ENCODE results near the gene SCAPER.

Gene SCAPER

GRCh38 chr15:76460871-76461270, 444.3 kb downstream of the SCAPER start:
- WGBS, 2 donors (ENCODE audit: extremely low coverage in 2 of 2, insufficient read length in 2 of 2, insufficient replicate concordance in 1 of 2), result no CpG with 5 or more reads among the region's 1 CpG
- H4K8ac ChIP-seq (ENCODE audit: low read depth, low read length), result no peak overlapping the region
- H3K4me2 ChIP-seq (ENCODE audit: insufficient read depth, low read length, poor library complexity, severe bottlenecking), result no peak overlapping the region
- H2BK12ac ChIP-seq (ENCODE audit: low read length), result no peak overlapping the region
- no peak overlapping the region for H3K18ac ChIP-seq (ENCODE audit: low read length)
- no peak overlapping the region for H3K4me3 ChIP-seq (ENCODE audit: low read length in 2 of 2)
- no peaks in the 10 kb centered on the region for H3K79me1 ChIP-seq (ENCODE audit: low read depth, low read length)
- no peak overlapping the region for H3K23ac ChIP-seq (ENCODE audit: low read depth, low read length, poor library complexity)
- no peaks in the 10 kb centered on the region for H3K36me3 ChIP-seq (replicated peaks in 1 of 2; ENCODE audit: control insufficient read depth in 2 of 2, insufficient read depth in 2 of 2, low read length in 2 of 2)
- H2BK15ac ChIP-seq (ENCODE audit: low read length), result no peak overlapping the region
- H3K9me3 ChIP-seq (replicated peaks in 1 of 2; ENCODE audit: control insufficient read depth in 2 of 2, insufficient read depth in 1 of 2, low read depth in 1 of 2, low read length in 2 of 2), result peaks cover 4 to 7% of the 10 kb centered on the region in 2 donors
- no peaks in the 10 kb centered on the region for H3K4me1 ChIP-seq (ENCODE audit: control insufficient read depth in 2 of 2, insufficient read depth in 1 of 2, low read depth in 1 of 2, low read length in 2 of 2)
- H3K27ac ChIP-seq (replicated peaks; ENCODE audit: low read length), result no peak overlapping the region
- no peak overlapping the region for H2AFZ ChIP-seq (ENCODE audit: low read length)
- H3K27me3 ChIP-seq (ENCODE audit: control insufficient read depth in 3 of 3, insufficient read depth in 3 of 3, low read depth in 1 of 3, low read length in 3 of 3), result no peaks in the 10 kb centered on the region
- H3K4ac ChIP-seq (ENCODE audit: low read length), result no peak overlapping the region
- H2BK120ac ChIP-seq (ENCODE audit: low read depth, low read length), result no peak overlapping the region
- H2BK5ac ChIP-seq (ENCODE audit: low read length), result no peak overlapping the region
- H3K9ac ChIP-seq (ENCODE audit: low read depth, low read length, poor library complexity), result no peak overlapping the region
- no peak for DNase-seq (ENCODE audit: low spot score)
- H2AK5ac ChIP-seq (ENCODE audit: low read depth, low read length), result no peak overlapping the region
- H4K91ac ChIP-seq (ENCODE audit: low read depth, low read length, poor library complexity), result no peak overlapping the region
- H3K14ac ChIP-seq (ENCODE audit: low read length), result no peak overlapping the region

- Histone ChIP-seq H3K36me3 (replicated peaks in 1 of 2; ENCODE audit: control insufficient read depth in 2 of 2, insufficient read depth in 2 of 2, low read length in 2 of 2) (no peaks in the 10 kb centered on the region), H2BK12ac (ENCODE audit: low read length) (no peak overlapping the region), H3K4ac (ENCODE audit: low read length) (no peak overlapping the region), H3K27me3 (ENCODE audit: control insufficient read depth in 3 of 3, insufficient read depth in 3 of 3, low read depth in 1 of 3, low read length in 3 of 3) (no peaks in the 10 kb centered on the region), H3K9me3 (replicated peaks in 1 of 2; ENCODE audit: control insufficient read depth in 2 of 2, insufficient read depth in 1 of 2, low read depth in 1 of 2, low read length in 2 of 2) (peaks cover 2 to 3% of the 10 kb centered on the region in 2 donors), H3K27ac (replicated peaks; ENCODE audit: low read length) (no peak overlapping the region), H3K79me1 (ENCODE audit: low read depth, low read length) (no peaks in the 10 kb centered on the region), H3K4me1 (ENCODE audit: control insufficient read depth in 2 of 2, insufficient read depth in 1 of 2, low read depth in 1 of 2, low read length in 2 of 2) (no peaks in the 10 kb centered on the region), H3K18ac (ENCODE audit: low read length) (no peak overlapping the region), H3K4me2 (ENCODE audit: insufficient read depth, low read length, poor library complexity, severe bottlenecking) (no peak overlapping the region), H2BK15ac (ENCODE audit: low read length) (no peak overlapping the region), H3K14ac (ENCODE audit: low read length) (no peak overlapping the region), H2BK5ac (ENCODE audit: low read length) (no peak overlapping the region), H2BK120ac (ENCODE audit: low read depth, low read length) (no peak overlapping the region), H3K9ac (ENCODE audit: low read depth, low read length, poor library complexity) (no peak overlapping the region), H3K4me3 (ENCODE audit: low read length in 2 of 2) (no peak overlapping the region), H2AFZ (ENCODE audit: low read length) (no peak overlapping the region), H4K8ac (ENCODE audit: low read depth, low read length) (no peak overlapping the region), H3K23ac (ENCODE audit: low read depth, low read length, poor library complexity) (no peak overlapping the region), H4K91ac (ENCODE audit: low read depth, low read length, poor library complexity) (no peak overlapping the region), H2AK5ac (ENCODE audit: low read depth, low read length) (no peak overlapping the region)
- WGBS, 2 donors (ENCODE audit: extremely low coverage in 2 of 2, insufficient read length in 2 of 2, insufficient replicate concordance in 1 of 2), result no CpG with 5 or more reads among the region's 3 CpGs
- DNase-seq (ENCODE audit: low spot score), result no peak
These were observed 444.8 kb downstream of the SCAPER start for GRCh38 chr15:76460347-76460746.

- WGBS, 2 donors (ENCODE audit: extremely low coverage in 2 of 2, insufficient read length in 2 of 2, insufficient replicate concordance in 1 of 2), result no CpG with 5 or more reads among the region's 1 CpG
These were observed 453.6 kb downstream of the SCAPER start for GRCh38 chr15:76451540-76451939.

GRCh38 chr15:76449455-76449854, 455.7 kb downstream of the SCAPER start:
- Histone ChIP-seq H2AFZ (ENCODE audit: low read length) (no peak overlapping the region), H3K36me3 (replicated peaks in 1 of 2; ENCODE audit: control insufficient read depth in 2 of 2, insufficient read depth in 2 of 2, low read length in 2 of 2) (no peaks in the 10 kb centered on the region), H3K27ac (replicated peaks; ENCODE audit: low read length) (no peak overlapping the region), H2BK5ac (ENCODE audit: low read length) (no peak overlapping the region), H2BK120ac (ENCODE audit: low read depth, low read length) (no peak overlapping the region), H3K9ac (ENCODE audit: low read depth, low read length, poor library complexity) (no peak overlapping the region), H3K27me3 (ENCODE audit: control insufficient read depth in 3 of 3, insufficient read depth in 3 of 3, low read depth in 1 of 3, low read length in 3 of 3) (no peaks in the 10 kb centered on the region), H3K79me1 (ENCODE audit: low read depth, low read length) (no peaks in the 10 kb centered on the region), H3K14ac (ENCODE audit: low read length) (no peak overlapping the region), H3K23ac (ENCODE audit: low read depth, low read length, poor library complexity) (no peak overlapping the region), H2BK12ac (ENCODE audit: low read length) (no peak overlapping the region), H2BK15ac (ENCODE audit: low read length) (no peak overlapping the region), H3K4me1 (ENCODE audit: control insufficient read depth in 2 of 2, insufficient read depth in 1 of 2, low read depth in 1 of 2, low read length in 2 of 2) (no peaks in the 10 kb centered on the region), H4K91ac (ENCODE audit: low read depth, low read length, poor library complexity) (no peak overlapping the region), H2AK5ac (ENCODE audit: low read depth, low read length) (no peak overlapping the region), H3K18ac (ENCODE audit: low read length) (no peak overlapping the region), H3K4me3 (ENCODE audit: low read length in 2 of 2) (no peak overlapping the region), H3K9me3 (replicated peaks in 1 of 2; ENCODE audit: control insufficient read depth in 2 of 2, insufficient read depth in 1 of 2, low read depth in 1 of 2, low read length in 2 of 2) (peaks cover 0 to 3% of the 10 kb centered on the region in 2 donors), H3K4me2 (ENCODE audit: insufficient read depth, low read length, poor library complexity, severe bottlenecking) (no peak overlapping the region), H4K8ac (ENCODE audit: low read depth, low read length) (no peak overlapping the region), H3K4ac (ENCODE audit: low read length) (no peak overlapping the region)
- DNase-seq (ENCODE audit: low spot score), result no peak
- WGBS, 2 donors (ENCODE audit: extremely low coverage in 2 of 2, insufficient read length in 2 of 2, insufficient replicate concordance in 1 of 2), result no CpG with 5 or more reads among the region's 1 CpG

More at GRCh38 chr15:76451540-76451939, 453.6 kb downstream of the SCAPER start:
- H3K23ac ChIP-seq (ENCODE audit: low read depth, low read length, poor library complexity), result no peak overlapping the region
- H3K18ac ChIP-seq (ENCODE audit: low read length), result no peak overlapping the region
- H2BK15ac ChIP-seq (ENCODE audit: low read length), result no peak overlapping the region
- H3K36me3 ChIP-seq (replicated peaks in 1 of 2; ENCODE audit: control insufficient read depth in 2 of 2, insufficient read depth in 2 of 2, low read length in 2 of 2), result no peaks in the 10 kb centered on the region
- no peak overlapping the region for H4K8ac ChIP-seq (ENCODE audit: low read depth, low read length)
- no peak overlapping the region for H4K91ac ChIP-seq (ENCODE audit: low read depth, low read length, poor library complexity)
- no peaks in the 10 kb centered on the region for H3K4me1 ChIP-seq (ENCODE audit: control insufficient read depth in 2 of 2, insufficient read depth in 1 of 2, low read depth in 1 of 2, low read length in 2 of 2)
- no peaks in the 10 kb centered on the region for H3K27me3 ChIP-seq (ENCODE audit: control insufficient read depth in 3 of 3, insufficient read depth in 3 of 3, low read depth in 1 of 3, low read length in 3 of 3)
- no peak overlapping the region for H3K4me2 ChIP-seq (ENCODE audit: insufficient read depth, low read length, poor library complexity, severe bottlenecking)
- no peak overlapping the region for H3K4ac ChIP-seq (ENCODE audit: low read length)
- H3K79me1 ChIP-seq (ENCODE audit: low read depth, low read length), result no peaks in the 10 kb centered on the region
- no peaks in the 10 kb centered on the region for H3K9me3 ChIP-seq (replicated peaks in 1 of 2; ENCODE audit: control insufficient read depth in 2 of 2, insufficient read depth in 1 of 2, low read depth in 1 of 2, low read length in 2 of 2)
- H2BK5ac ChIP-seq (ENCODE audit: low read length), result no peak overlapping the region
- DNase-seq (ENCODE audit: low spot score), result no peak
- H3K27ac ChIP-seq (replicated peaks; ENCODE audit: low read length), result no peak overlapping the region
- no peak overlapping the region for H2AFZ ChIP-seq (ENCODE audit: low read length)
- H3K14ac ChIP-seq (ENCODE audit: low read length), result no peak overlapping the region
- H3K9ac ChIP-seq (ENCODE audit: low read depth, low read length, poor library complexity), result no peak overlapping the region
- no peak overlapping the region for H2AK5ac ChIP-seq (ENCODE audit: low read depth, low read length)
- H2BK120ac ChIP-seq (ENCODE audit: low read depth, low read length), result no peak overlapping the region
- no peak overlapping the region for H3K4me3 ChIP-seq (ENCODE audit: low read length in 2 of 2)
- no peak overlapping the region for H2BK12ac ChIP-seq (ENCODE audit: low read length)

Data from neuronal stem cell (in vitro differentiated cells).